Aorta (tissue), 5 donors: Measurements from ENCODE around the gene RTN4RL1. TPM values are rescaled to one million over a fixed set of nuclear protein-coding genes. Genes with fewer than 3 reads are reported as not detected.
"Not testable (repeated sequence)": the region's sequence is repeated elsewhere in the genome, so short reads cannot be mapped to it uniquely, and the experiment has no call there.

Source experiments
- ATAC-seq: fragments of 200-7000 bp; cut with Tn5 transposase; one replicate; pipeline ENCODE4 v1.9.1; 2022; ENCODE audit warnings: moderate library complexity; ENCODE audit not compliant: low FRiP score
- DNase-seq, 2 donors: peaks; one replicate each; pipeline ENCODE4 v3.0.0-alpha.2; 2020
- H3K27ac ChIP-seq, 2 donors: one replicate each; pipeline ENCODE4 v1.5.1; 2013; ENCODE audit warnings: low read length in 2 of 2, mild to moderate bottlenecking in 2 of 2, moderate library complexity in 2 of 2, control low read depth in 1 of 2, inconsistent platforms in 1 of 2, low read depth in 1 of 2
- H3K27me3 ChIP-seq, 2 donors: one replicate each; pipeline ENCODE4 v1.6.1; 2013; ENCODE audit warnings: control low read depth in 1 of 2, low read length in 1 of 2, mild to moderate bottlenecking in 1 of 2, moderate library complexity in 1 of 2; ENCODE audit not compliant: insufficient read depth in 2 of 2, control insufficient read depth in 1 of 2
- H3K36me3 ChIP-seq, 2 donors: one replicate each; pipeline ENCODE4 v1.6.1; 2013; ENCODE audit warnings: control low read depth in 1 of 2, low read length in 1 of 2, mild to moderate bottlenecking in 1 of 2; ENCODE audit not compliant: insufficient read depth in 2 of 2, control insufficient read depth in 1 of 2
- H3K4me1 ChIP-seq, 2 donors: one replicate each; pipeline ENCODE4 v1.6.1; 2013; ENCODE audit warnings: low read length in 2 of 2, control low read depth in 1 of 2, mild to moderate bottlenecking in 1 of 2, moderate library complexity in 1 of 2; ENCODE audit not compliant: insufficient read depth in 2 of 2, control insufficient read depth in 1 of 2
- H3K4me3 ChIP-seq, 2 donors: one replicate each; pipeline ENCODE4 v1.5.1; 2013; ENCODE audit warnings: low read length in 2 of 2, control low read depth in 1 of 2, mild to moderate bottlenecking in 1 of 2
- H3K9me3 ChIP-seq: one replicate; pipeline ENCODE4 v1.6.1; 2013; ENCODE audit warnings: mild to moderate bottlenecking, low read length; ENCODE audit not compliant: control insufficient read depth
- WGBS, 2 donors: extraction: QIAGEN DNeasy Blood & Tissue Kit; methylation state at CpG; one replicate each; pipeline ENCODE4 v1.1.7; 2013; 5-methylcytosine and 5-hydroxymethylcytosine counted together
- intact Hi-C, 2 donors: fragments of 100-400 bp; cut with DNase I; formaldehyde crosslinking; loops; one replicate each; pipeline versions ENCODE4 v1.14.2 to v1.15.0; 2022
- polyA plus RNA-seq, 2 donors: library from polyadenylated mRNA; stranded (reverse); fragments of 200-250 nt; gene quantifications; one replicate each; pipeline ENCODE4 v1.2.3, GENCODE V29; 2013
- total RNA-seq, 2 donors: library from RNA; stranded (reverse); fragmentation: NEBNext Ultra II Directional; extraction: Animal tissue kit (Norgen Biotek cat#: 25700); gene quantifications; one replicate each; pipeline ENCODE4 v1.2.1, GENCODE V29; 2021
- donor health status: healthy with polysubstance abuse.
- donor health status: Bipolar disorder and iron deficiency.
- donor health status: DM: no; HTN: no; CAD: no.
- donor health status: DM: no; HTN: no; CAD: no.
- donor health status: DM: yes; HTN: yes; CAD: no.

The RTN4RL1 gene
- total and polyA plus RNA-seq, 4 donors = 0.25 to 5.2 (median 2.2) TPM

DNA sequence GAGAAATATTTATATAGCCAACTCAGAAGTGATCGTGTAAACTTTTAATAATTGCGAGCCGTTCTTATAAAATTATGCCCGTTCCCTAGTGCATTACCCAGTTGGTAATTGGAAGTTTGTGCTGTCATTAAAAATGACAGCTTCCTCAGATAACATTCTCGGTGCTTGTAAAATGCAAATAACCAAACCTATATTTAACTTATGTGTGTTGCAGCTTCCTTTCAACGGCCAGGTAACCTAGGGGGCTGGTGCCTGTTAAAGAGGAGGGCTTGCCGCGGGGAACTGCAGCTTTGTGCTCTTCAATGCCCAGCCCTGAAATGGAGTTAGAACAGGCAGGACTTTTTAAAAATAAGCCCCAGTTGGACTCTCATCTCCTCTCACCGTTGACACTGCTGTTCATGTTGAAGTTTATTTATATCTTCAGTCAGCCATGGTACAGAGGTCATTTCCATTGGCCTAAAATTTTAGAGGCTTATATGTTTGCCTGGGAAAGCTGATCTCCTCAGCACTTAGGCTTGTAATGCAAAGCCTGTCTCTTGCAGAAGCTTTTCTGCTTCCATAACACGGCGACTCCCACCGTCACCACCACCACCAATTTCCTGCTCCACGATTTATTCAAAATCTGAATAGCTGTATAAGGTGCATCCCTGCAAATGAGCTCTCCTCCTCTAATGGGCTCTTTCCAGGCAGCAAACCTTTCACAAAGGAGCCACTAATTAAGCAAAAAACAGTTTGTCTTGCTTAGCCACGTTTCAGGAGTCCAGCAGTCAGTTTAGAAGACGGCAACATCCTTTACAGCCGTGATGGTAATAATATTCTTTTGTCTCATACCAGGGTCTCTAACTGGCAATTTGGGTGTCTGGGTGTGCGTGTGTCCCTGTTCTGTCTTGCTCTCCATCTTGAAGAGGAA lies 120.6 kb downstream of the RTN4RL1 start:
- intact Hi-C loops = loop anchor here (5.0 kb wide), 1 partner anchor 138 kb away; the partner anchor contains the start of gene OVCA2 (in 2 of the 2)
- Histone ChIP-seq H3K27me3 (no peaks in the 10 kb centered on the region), H3K4me3 (no peak overlapping the region), H3K36me3 (no peaks in the 10 kb centered on the region), H3K4me1 (no peaks in the 10 kb centered on the region), H3K9me3 (no peaks in the 10 kb centered on the region), H3K27ac (no peak overlapping the region)
- 72 to 81% methylated on average over 17 of the region's 17 CpGs for WGBS, 2 donors
- ATAC-seq (no peak), DNase-seq (no peak)

DNA sequence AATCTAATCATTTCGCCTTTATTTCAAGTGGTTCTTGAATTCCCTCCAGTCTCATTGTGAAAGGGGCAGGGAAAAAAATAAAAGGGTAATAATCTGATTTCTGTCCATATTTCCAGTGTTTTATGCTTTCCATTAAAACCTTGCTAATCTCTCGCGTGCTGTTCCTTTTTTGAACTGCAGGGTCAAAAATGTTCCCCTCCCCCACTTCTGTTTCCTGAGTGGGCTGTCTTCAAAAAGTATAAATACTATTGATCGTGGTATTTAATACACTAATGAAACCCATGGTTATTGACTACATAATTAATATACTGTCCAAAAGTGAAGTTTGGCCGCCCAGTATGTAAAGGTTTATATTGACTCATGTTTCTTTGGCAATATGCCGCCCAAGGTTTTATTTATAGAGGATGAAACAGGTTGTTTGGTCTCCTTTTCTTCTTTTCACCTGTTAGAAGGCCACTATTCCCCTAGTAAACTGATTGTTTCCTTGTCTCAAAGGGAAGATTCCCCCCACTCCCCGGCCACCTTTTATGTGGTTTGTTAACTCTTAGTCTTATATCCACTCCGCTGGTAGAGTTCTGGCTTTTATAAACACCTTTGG lies 125.6 kb downstream of the RTN4RL1 start:
- 90 to 93% methylated on average over 8 of the region's 8 CpGs for WGBS, 2 donors
- no peaks in the 10 kb centered on the region for H3K4me1 ChIP-seq
- no peak overlapping the region for H3K27ac ChIP-seq
- ATAC-seq (no peak), DNase-seq (no peak)
- intact Hi-C loops = no loop called here
- no peak overlapping the region for H3K4me3 ChIP-seq
- no peaks in the 10 kb centered on the region for H3K27me3 ChIP-seq
- no peaks in the 10 kb centered on the region for H3K9me3 ChIP-seq
- peaks cover 3 to 10% of the 10 kb centered on the region in 2 donors for H3K36me3 ChIP-seq

DNA sequence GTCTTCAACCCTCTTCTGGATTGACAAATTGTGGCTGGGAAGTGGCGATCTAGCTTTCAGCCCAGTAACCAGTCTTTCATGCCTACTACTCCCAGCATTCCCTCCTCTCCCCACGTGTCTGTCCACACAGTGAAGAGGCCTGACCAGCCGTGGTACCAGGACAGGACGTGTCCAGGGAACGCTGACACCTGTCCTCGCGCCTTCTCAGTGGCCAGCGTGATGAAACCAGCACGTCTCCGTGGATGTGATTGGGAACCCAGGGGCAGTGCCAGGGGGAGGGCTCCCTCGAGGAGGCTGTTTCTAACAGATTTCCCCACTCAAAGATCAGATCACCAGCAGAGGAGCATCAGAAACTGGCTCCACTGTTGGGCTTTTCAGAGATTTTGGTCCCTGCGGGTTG lies 126.3 kb downstream of the RTN4RL1 start:
- 82 to 85% methylated on average over 12 of the region's 12 CpGs for WGBS, 2 donors
- H3K27ac ChIP-seq = no peak overlapping the region
- H3K36me3 ChIP-seq = peaks cover 3 to 10% of the 10 kb centered on the region in 2 donors
- intact Hi-C loops = no loop called here
- ATAC-seq (no peak), DNase-seq (peak in 1 of 2 donors; percentile 48)
- no peaks in the 10 kb centered on the region for H3K4me1 ChIP-seq
- no peak overlapping the region for H3K4me3 ChIP-seq
- no peaks in the 10 kb centered on the region for H3K9me3 ChIP-seq
- no peaks in the 10 kb centered on the region for H3K27me3 ChIP-seq

DNA sequence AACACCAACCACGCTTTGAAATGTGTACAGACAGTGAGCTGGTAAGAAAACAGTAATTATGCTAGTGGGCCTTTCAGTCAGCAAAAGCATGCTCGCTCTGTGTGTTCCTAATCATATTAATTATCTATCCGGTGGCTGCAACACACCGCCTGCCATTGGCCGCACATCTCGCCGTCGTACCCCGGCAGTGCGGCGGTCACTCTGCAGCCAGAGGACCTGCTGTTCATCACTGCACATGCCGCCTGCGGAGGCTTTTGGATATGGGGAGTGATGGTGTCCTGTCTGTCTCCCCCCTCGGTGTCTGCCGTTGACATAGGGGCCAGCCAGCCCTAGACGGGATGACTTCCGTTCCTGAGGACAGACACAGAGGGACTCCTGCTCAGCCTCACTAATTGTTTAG lies 126.8 kb downstream of the RTN4RL1 start:
- peak; percentile 12 to 66 for DNase-seq
- Histone ChIP-seq H3K4me1 (no peaks in the 10 kb centered on the region), H3K9me3 (no peaks in the 10 kb centered on the region), H3K27ac (no peak overlapping the region), H3K4me3 (no peak overlapping the region), H3K27me3 (no peaks in the 10 kb centered on the region), H3K36me3 (peaks cover 3 to 10% of the 10 kb centered on the region in 2 donors)
- no peak for ATAC-seq
- intact Hi-C loops = no loop called here
- WGBS, 2 donors = 79% methylated on average over 17 of the region's 17 CpGs

DNA sequence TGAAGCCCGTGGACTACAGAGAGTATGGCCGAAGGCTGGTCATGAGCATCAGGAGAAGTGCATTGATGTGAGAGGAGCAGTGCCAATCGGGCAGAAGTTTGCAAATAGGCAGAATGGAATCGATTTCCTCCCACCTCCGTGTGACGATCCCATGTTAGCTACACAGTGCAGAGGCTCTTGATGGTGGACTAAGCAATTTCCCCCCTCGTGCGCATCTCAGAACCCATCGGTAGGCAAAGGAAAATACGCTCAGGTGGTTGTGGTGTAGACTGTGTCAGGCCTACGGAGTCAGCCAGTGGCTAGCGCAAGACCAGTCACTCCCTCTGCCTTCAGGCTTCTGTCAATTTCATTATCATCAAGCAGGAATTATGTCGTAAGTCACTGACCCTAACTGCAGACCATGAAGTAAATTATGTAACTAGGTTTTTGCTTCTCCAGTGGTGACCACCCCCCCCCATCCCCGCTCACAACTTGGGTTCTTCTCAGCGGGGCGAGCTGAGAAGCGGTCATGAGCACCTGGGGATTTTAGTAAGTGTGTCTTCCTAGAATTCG lies 128.0 kb downstream of the RTN4RL1 start:
- H3K36me3 ChIP-seq = peaks cover 3 to 10% of the 10 kb centered on the region in 2 donors

DNA sequence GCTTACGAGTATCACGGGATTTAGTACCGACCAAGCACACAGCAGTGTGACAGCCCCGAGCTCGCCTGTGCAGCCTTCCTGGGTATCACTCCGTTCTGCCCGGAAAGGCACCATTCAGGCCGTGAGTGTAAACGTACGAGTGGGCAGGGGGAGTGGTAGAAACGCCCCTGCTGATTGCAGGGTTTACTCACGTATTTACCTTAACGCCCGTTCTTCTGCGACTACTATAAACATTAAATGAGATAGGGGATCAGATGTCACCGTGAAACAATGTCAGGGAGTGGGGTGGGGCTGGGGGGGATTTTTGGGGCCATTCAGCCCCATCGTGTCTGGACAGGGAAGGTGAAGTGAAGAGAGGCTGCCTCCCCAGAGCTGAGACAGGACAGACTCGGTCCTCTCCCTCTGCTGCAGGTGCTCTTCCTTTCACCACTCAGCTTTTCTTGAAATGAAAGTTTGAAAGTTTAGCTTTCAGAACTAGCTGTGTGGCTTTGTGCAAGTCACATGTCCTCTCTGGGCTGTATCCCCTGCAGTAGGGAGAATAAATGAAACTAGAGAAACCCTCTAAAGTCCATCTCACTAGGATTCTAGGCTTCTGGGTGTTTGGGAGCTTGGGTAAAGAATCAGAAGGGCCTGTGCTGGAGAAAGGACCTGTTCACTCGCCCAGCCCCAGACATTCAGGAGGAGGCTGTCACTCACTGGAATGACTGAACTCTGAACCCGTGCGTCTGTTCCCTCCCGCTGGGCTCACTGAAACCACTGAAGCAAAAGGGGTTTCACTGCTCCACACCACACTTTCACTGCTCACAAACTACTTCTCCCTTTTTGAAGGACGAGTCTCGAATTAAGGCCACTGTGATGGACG lies 128.7 kb downstream of the RTN4RL1 start:
- no peak for ATAC-seq
- no peaks in the 10 kb centered on the region for H3K9me3 ChIP-seq
- intact Hi-C loops = no loop called here
- peak; percentile 15 to 31 for DNase-seq
- H3K4me1 ChIP-seq = no peaks in the 10 kb centered on the region
- WGBS, 2 donors = 86 to 87% methylated on average over 25 of the region's 25 CpGs
- H3K27me3 ChIP-seq = no peaks in the 10 kb centered on the region
- H3K36me3 ChIP-seq = peaks cover 3 to 10% of the 10 kb centered on the region in 2 donors
- H3K4me3 ChIP-seq = no peak overlapping the region
- no peak overlapping the region for H3K27ac ChIP-seq

More for the DNA sequence above, 128.0 kb downstream of the RTN4RL1 start:
- H3K4me1 ChIP-seq = no peaks in the 10 kb centered on the region
- ATAC-seq = no peak
- WGBS, 2 donors = 82 to 91% methylated on average over 18 of the region's 18 CpGs
- no peaks in the 10 kb centered on the region for H3K27me3 ChIP-seq
- peak in 1 of 2 donors; percentile 6 for DNase-seq
- no peak overlapping the region for H3K4me3 ChIP-seq
- intact Hi-C loops = no loop called here
- no peak overlapping the region for H3K27ac ChIP-seq
- H3K9me3 ChIP-seq = no peaks in the 10 kb centered on the region

DNA sequence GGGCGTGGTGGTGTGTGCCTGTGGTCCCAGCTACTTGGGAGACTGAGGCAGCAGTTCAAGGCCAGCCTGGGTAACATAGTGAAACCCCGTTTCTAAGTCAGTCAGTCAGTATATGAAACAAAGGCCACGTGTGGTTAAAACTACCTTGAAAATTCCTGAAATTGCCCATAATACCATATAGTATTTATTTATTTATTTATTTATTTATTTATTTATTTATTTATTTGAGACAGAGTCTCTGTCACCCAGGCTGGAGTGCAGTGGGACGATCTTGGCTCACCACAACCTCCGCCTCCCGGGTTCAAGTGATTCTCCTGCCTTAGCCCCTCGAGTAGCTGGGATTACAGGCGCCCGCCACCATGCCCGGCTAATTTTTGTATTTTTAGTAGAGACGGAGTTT lies 129.7 kb downstream of the RTN4RL1 start:
- H3K27ac ChIP-seq, DNase-seq, intact Hi-C loops, ATAC-seq, H3K9me3 ChIP-seq, H3K4me1 ChIP-seq, H3K27me3 ChIP-seq, H3K4me3 ChIP-seq: not testable (repeated sequence)
- 92 to 93% methylated on average over 11 of the region's 11 CpGs for WGBS, 2 donors
- H3K36me3 ChIP-seq = peaks cover 3 to 10% of the 10 kb centered on the region in 2 donors

DNA sequence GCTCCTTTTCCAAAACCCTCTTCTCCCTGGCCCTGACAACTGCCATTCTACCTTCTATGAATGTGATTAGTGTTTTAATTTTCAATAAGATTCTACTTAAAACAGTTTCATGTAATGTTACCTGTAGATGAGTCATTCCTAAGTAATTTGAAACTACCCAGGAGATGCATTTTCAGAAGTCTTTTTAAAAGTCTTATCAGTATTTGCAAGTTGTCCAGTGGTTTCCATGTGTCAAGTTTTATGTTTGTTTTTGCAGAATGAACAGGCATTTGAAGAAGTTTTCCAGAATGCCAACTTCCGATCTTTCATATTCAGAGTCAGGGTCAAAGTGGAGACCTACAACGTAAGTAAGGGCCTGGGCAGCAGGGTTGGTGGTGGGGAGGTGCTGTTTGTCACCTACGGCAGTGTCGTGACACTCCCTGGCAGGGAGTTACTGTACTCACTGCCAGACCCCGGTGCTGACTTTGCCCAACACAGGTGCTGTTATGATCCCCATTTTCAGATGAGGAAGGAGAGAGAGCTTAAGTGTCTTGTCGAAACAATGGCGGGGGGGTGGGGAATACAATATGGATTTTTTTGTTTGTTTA lies 130.3 kb downstream of the RTN4RL1 start:
- no peaks in the 10 kb centered on the region for H3K4me1 ChIP-seq
- intact Hi-C loops = no loop called here
- ATAC-seq (no peak), DNase-seq (no peak)
- H3K9me3 ChIP-seq = no peaks in the 10 kb centered on the region
- no peaks in the 10 kb centered on the region for H3K27me3 ChIP-seq
- WGBS, 2 donors = 91 to 93% methylated on average over 7 of the region's 7 CpGs
- no peak overlapping the region for H3K27ac ChIP-seq
- H3K4me3 ChIP-seq = no peak overlapping the region
- peaks cover 3 to 10% of the 10 kb centered on the region in 2 donors for H3K36me3 ChIP-seq
